NT2/D1 (cell line): ENCODE data around the gene DMPK.

Experiments used
- YY1 ChIP-seq: IDR thresholded peaks from 2 replicates; pipeline ENCODE4 v1.6.1; 2011; ENCODE audit not compliant: insufficient read length, insufficient read depth
- ZNF274 ChIP-seq: IDR thresholded peaks from 2 replicates; pipeline ENCODE4 v1.6.1; 2011; ENCODE audit warnings: mild to moderate bottlenecking, low read depth, low read length

DNA sequence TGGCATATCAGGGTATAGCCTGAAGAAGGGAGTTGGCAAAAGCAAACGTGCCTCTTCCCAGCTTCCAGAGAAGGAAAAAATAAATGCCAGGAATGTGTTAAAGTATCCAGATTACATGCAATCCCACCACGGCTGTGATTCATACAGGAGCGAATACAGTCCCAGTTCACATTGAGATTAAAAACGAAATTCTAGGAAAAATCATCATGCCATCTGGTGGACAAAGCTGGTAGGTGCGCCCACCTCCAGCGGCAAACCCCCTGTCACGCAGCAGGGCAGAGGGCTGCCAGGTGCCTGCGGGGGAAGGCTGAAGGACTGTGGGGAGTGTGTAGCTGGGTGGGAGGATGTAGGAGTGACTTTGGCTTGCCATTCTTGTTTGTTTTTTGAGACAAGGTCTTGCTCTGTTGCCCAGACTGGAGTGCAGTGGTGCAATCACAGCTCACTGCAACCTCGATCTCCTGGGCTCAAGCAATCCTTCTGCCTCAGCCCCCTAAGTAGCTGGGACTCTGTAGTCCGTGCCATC lies 16.8 kb upstream of the DMPK start:
- TF ChIP-seq YY1 (no peak), ZNF274 (no peak)
